Fibroblast of lung (primary cell): ENCODE data around the gene NEXN. TPM values are rescaled to one million over a fixed set of nuclear protein-coding genes. Genes with fewer than 3 reads are reported as not detected.

Experiments
- DNase-seq, 2 donors: peaks; one replicate each; pipeline versions ENCODE4 v3.0.0 to v3.0.0-alpha.2; 2010; ENCODE audit warnings: low read depth in 2 of 2
- H2AFZ ChIP-seq: 2 replicates; pipeline ENCODE4 v1.5.1; 2012; ENCODE audit warnings: low read length, control low read depth, inconsistent platforms
- H3K27ac ChIP-seq: 2 replicates; pipeline ENCODE4 v1.5.1; 2011; ENCODE audit warnings: low read length, control low read depth; ENCODE audit not compliant: insufficient read depth
- H3K27me3 ChIP-seq: 2 replicates; pipeline ENCODE4 v1.5.1; 2011; ENCODE audit warnings: mild to moderate bottlenecking, low read length; ENCODE audit not compliant: control insufficient read depth, insufficient read depth
- H3K36me3 ChIP-seq: 2 replicates; pipeline ENCODE4 v1.5.1; 2011; ENCODE audit warnings: low read length; ENCODE audit not compliant: control insufficient read depth, insufficient read depth
- H3K4me1 ChIP-seq: 2 replicates; pipeline ENCODE4 v1.5.1; 2011; ENCODE audit warnings: low read length; ENCODE audit not compliant: control insufficient read depth, insufficient read depth; ENCODE audit errors: extremely low read depth
- H3K4me2 ChIP-seq: 2 replicates; pipeline ENCODE4 v1.5.1; 2011; ENCODE audit warnings: low read length, control low read depth; ENCODE audit not compliant: insufficient read depth; ENCODE audit errors: extremely low read depth
- H3K4me3 ChIP-seq, 4 experiments: fragments of 200-600 bp in 1 of 4; sonication (generic) in 1 of 4; replicated peaks in 1 of 4; 2 replicates each; pipeline ENCODE4 v1.5.1; 2011 to 2016; ENCODE audit warnings: low read length in 4 of 4, low read depth in 3 of 4, mild to moderate bottlenecking in 3 of 4, control low read depth in 2 of 4, inconsistent platforms in 1 of 4, mixed read lengths in 1 of 4; ENCODE audit not compliant: insufficient read depth in 1 of 4; ENCODE audit errors: control extremely low read depth in 1 of 4
- H3K79me2 ChIP-seq: 2 replicates; pipeline ENCODE4 v1.5.1; 2012; ENCODE audit warnings: mild to moderate bottlenecking, low read length, inconsistent platforms; ENCODE audit not compliant: control insufficient read depth, insufficient read depth
- H3K9ac ChIP-seq: 2 replicates; pipeline ENCODE4 v1.5.1; 2011; ENCODE audit warnings: mild to moderate bottlenecking, low read length, control low read depth; ENCODE audit not compliant: insufficient read depth
- H3K9me3 ChIP-seq: 2 replicates; pipeline ENCODE4 v1.5.1; 2012; ENCODE audit warnings: low read depth, low read length; ENCODE audit not compliant: control insufficient read depth, insufficient read depth
- H4K20me1 ChIP-seq: 2 replicates; pipeline ENCODE4 v1.5.1; 2011; ENCODE audit warnings: low read length; ENCODE audit not compliant: control insufficient read depth, insufficient read depth; ENCODE audit errors: extremely low read depth
- EZH2 ChIP-seq: IDR thresholded peaks from 2 replicates; pipeline ENCODE4 v1.5.1; 2012; ENCODE audit warnings: low read length, control low read depth, mild to moderate bottlenecking; ENCODE audit errors: missing control alignments
- polyA plus RNA-seq, 2 donors: library from polyadenylated mRNA; depleted of rRNA in 1 of 2; stranded (reverse) in 1 of 2; unstranded in 1 of 2; fragments of >200 nt; gene quantifications; 2 replicates each; pipeline ENCODE4 v1.2.1, GENCODE V29; 2011 to 2012; ENCODE audit warnings: missing spikeins in 1 of 2
- total RNA-seq: library from RNA; depleted of rRNA; stranded (reverse); fragments of >200 nt; gene quantifications from 2 replicates; pipeline ENCODE4 v1.2.1, GENCODE V29; 2014
- TF ChIP-seq, protein P1 (sequence below), 2 donors: IDR thresholded peaks in 1 of 2; conservative IDR thresholded peaks in 1 of 2; 1 replicate in 1 of 2; 2 replicates in 1 of 2; pipeline ENCODE4 v1.5.1; 2011 to 2012; ENCODE audit warnings: low read length in 2 of 2, control low read depth in 1 of 2, inconsistent platforms in 1 of 2, low read depth in 1 of 2, mild to moderate bottlenecking in 1 of 2

NEXN gene
- total and polyA plus RNA-seq, 2 donors (not counting 1 experiment from before 2014, with no cell fraction given): 24.4 to 49.0 TPM

DNA sequence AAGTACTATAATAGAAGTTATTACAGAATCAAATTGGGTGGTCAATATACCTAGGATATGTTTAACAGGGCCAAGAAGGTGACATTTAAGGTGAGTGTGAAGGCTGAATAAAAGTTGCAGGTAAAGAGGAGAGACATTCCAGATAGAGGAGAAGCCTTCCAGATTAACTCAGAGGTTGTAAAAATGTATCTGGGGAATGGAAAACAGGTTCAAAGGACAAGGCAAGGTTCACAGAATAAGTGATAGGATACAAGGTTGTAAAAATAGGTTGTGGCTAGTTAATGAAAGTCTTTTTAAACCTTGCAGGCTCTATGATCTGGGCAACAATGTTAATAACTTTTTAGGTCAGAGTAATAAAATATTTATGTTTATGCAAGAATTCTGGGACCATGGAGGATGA lies 50.2 kb downstream of the NEXN start:
- H3K4me1 ChIP-seq: no peaks in the 10 kb centered on the region
- no peak overlapping the region for H3K4me3 ChIP-seq
- TF ChIP-seq, protein P1, sequence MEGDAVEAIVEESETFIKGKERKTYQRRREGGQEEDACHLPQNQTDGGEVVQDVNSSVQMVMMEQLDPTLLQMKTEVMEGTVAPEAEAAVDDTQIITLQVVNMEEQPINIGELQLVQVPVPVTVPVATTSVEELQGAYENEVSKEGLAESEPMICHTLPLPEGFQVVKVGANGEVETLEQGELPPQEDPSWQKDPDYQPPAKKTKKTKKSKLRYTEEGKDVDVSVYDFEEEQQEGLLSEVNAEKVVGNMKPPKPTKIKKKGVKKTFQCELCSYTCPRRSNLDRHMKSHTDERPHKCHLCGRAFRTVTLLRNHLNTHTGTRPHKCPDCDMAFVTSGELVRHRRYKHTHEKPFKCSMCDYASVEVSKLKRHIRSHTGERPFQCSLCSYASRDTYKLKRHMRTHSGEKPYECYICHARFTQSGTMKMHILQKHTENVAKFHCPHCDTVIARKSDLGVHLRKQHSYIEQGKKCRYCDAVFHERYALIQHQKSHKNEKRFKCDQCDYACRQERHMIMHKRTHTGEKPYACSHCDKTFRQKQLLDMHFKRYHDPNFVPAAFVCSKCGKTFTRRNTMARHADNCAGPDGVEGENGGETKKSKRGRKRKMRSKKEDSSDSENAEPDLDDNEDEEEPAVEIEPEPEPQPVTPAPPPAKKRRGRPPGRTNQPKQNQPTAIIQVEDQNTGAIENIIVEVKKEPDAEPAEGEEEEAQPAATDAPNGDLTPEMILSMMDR (conservative IDR thresholded peaks at IDR 0.05 in 1 of 2, IDR thresholded peaks at IDR 0.05 in 1 of 2; ENCODE audit: low read depth in 1 of 2, low read length in 2 of 2): no peak
- no peak for TF ChIP-seq EZH2
- H3K9ac ChIP-seq: no peak overlapping the region
- no peaks in the 10 kb centered on the region for H4K20me1 ChIP-seq
- no peak overlapping the region for H2AFZ ChIP-seq
- H3K27ac ChIP-seq: no peak overlapping the region
- peaks cover 7% of the 10 kb centered on the region for H3K36me3 ChIP-seq
- H3K4me2 ChIP-seq: no peak overlapping the region
- no peaks in the 10 kb centered on the region for H3K79me2 ChIP-seq
- no peak for DNase-seq
- no peaks in the 10 kb centered on the region for H3K9me3 ChIP-seq
- no peaks in the 10 kb centered on the region for H3K27me3 ChIP-seq

GRCh38 chr1:77940921-77941570 lies 52.6 kb downstream of the NEXN start:
- Histone ChIP-seq H3K9ac (no peak overlapping the region), H3K79me2 (no peaks in the 10 kb centered on the region), H4K20me1 (no peaks in the 10 kb centered on the region), H2AFZ (no peak overlapping the region), H3K4me1 (no peaks in the 10 kb centered on the region), H3K4me2 (no peak overlapping the region), H3K9me3 (no peaks in the 10 kb centered on the region), H3K36me3 (peaks cover 9% of the 10 kb centered on the region), H3K27me3 (no peaks in the 10 kb centered on the region), H3K27ac (no peak overlapping the region), H3K4me3 (no peak overlapping the region)
- peak; percentile 11 to 35 for DNase-seq
- TF ChIP-seq, protein P1 (conservative IDR thresholded peaks at IDR 0.05 in 1 of 2, IDR thresholded peaks at IDR 0.05 in 1 of 2; ENCODE audit: low read depth in 1 of 2, low read length in 2 of 2): no peak
- TF ChIP-seq EZH2: no peak

GRCh38 chr1:77942400-77943140 lies 54.1 kb downstream of the NEXN start:
- Histone ChIP-seq H4K20me1 (no peaks in the 10 kb centered on the region), H3K4me1 (no peaks in the 10 kb centered on the region), H3K27ac (no peak overlapping the region), H3K9me3 (no peaks in the 10 kb centered on the region), H2AFZ (no peak overlapping the region), H3K4me3 (no peak overlapping the region), H3K79me2 (peaks cover 3% of the 10 kb centered on the region), H3K36me3 (peaks cover 13% of the 10 kb centered on the region), H3K9ac (no peak overlapping the region), H3K4me2 (no peak overlapping the region), H3K27me3 (no peaks in the 10 kb centered on the region)
- no peak for DNase-seq
- TF ChIP-seq EZH2: no peak
- TF ChIP-seq, protein P1 (conservative IDR thresholded peaks at IDR 0.05 in 1 of 2, IDR thresholded peaks at IDR 0.05 in 1 of 2; ENCODE audit: low read depth in 1 of 2, low read length in 2 of 2): no peak
